ENCODE measurements around the gene FBXL20. TPM values are rescaled to one million over a fixed set of nuclear protein-coding genes. Genes with fewer than 3 reads are reported as not detected.

Gene FBXL20
- total and polyA plus RNA-seq, 2 of the 8 experiments (the other 6 are each of a cell fraction or from before 2014, with no cell fraction given): 5.5 to 11.0 TPM

- TF ChIP-seq, protein P1, sequence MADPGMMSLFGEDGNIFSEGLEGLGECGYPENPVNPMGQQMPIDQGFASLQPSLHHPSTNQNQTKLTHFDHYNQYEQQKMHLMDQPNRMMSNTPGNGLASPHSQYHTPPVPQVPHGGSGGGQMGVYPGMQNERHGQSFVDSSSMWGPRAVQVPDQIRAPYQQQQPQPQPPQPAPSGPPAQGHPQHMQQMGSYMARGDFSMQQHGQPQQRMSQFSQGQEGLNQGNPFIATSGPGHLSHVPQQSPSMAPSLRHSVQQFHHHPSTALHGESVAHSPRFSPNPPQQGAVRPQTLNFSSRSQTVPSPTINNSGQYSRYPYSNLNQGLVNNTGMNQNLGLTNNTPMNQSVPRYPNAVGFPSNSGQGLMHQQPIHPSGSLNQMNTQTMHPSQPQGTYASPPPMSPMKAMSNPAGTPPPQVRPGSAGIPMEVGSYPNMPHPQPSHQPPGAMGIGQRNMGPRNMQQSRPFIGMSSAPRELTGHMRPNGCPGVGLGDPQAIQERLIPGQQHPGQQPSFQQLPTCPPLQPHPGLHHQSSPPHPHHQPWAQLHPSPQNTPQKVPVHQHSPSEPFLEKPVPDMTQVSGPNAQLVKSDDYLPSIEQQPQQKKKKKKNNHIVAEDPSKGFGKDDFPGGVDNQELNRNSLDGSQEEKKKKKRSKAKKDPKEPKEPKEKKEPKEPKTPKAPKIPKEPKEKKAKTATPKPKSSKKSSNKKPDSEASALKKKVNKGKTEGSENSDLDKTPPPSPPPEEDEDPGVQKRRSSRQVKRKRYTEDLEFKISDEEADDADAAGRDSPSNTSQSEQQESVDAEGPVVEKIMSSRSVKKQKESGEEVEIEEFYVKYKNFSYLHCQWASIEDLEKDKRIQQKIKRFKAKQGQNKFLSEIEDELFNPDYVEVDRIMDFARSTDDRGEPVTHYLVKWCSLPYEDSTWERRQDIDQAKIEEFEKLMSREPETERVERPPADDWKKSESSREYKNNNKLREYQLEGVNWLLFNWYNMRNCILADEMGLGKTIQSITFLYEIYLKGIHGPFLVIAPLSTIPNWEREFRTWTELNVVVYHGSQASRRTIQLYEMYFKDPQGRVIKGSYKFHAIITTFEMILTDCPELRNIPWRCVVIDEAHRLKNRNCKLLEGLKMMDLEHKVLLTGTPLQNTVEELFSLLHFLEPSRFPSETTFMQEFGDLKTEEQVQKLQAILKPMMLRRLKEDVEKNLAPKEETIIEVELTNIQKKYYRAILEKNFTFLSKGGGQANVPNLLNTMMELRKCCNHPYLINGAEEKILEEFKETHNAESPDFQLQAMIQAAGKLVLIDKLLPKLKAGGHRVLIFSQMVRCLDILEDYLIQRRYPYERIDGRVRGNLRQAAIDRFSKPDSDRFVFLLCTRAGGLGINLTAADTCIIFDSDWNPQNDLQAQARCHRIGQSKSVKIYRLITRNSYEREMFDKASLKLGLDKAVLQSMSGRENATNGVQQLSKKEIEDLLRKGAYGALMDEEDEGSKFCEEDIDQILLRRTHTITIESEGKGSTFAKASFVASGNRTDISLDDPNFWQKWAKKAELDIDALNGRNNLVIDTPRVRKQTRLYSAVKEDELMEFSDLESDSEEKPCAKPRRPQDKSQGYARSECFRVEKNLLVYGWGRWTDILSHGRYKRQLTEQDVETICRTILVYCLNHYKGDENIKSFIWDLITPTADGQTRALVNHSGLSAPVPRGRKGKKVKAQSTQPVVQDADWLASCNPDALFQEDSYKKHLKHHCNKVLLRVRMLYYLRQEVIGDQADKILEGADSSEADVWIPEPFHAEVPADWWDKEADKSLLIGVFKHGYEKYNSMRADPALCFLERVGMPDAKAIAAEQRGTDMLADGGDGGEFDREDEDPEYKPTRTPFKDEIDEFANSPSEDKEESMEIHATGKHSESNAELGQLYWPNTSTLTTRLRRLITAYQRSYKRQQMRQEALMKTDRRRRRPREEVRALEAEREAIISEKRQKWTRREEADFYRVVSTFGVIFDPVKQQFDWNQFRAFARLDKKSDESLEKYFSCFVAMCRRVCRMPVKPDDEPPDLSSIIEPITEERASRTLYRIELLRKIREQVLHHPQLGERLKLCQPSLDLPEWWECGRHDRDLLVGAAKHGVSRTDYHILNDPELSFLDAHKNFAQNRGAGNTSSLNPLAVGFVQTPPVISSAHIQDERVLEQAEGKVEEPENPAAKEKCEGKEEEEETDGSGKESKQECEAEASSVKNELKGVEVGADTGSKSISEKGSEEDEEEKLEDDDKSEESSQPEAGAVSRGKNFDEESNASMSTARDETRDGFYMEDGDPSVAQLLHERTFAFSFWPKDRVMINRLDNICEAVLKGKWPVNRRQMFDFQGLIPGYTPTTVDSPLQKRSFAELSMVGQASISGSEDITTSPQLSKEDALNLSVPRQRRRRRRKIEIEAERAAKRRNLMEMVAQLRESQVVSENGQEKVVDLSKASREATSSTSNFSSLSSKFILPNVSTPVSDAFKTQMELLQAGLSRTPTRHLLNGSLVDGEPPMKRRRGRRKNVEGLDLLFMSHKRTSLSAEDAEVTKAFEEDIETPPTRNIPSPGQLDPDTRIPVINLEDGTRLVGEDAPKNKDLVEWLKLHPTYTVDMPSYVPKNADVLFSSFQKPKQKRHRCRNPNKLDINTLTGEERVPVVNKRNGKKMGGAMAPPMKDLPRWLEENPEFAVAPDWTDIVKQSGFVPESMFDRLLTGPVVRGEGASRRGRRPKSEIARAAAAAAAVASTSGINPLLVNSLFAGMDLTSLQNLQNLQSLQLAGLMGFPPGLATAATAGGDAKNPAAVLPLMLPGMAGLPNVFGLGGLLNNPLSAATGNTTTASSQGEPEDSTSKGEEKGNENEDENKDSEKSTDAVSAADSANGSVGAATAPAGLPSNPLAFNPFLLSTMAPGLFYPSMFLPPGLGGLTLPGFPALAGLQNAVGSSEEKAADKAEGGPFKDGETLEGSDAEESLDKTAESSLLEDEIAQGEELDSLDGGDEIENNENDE (IDR thresholded peaks at IDR 0.05; ENCODE audit: insufficient replicate concordance, low read length): no peak
- TF ChIP-seq MAFK (IDR thresholded peaks at IDR 0.05; ENCODE audit: low read depth, low read length) (no peak), EGR1 (IDR thresholded peaks at IDR 0.05; ENCODE audit: borderline replicate concordance, low read depth, low read length) (no peak), RNF2 (IDR thresholded peaks at IDR 0.05; ENCODE audit: borderline replicate concordance, low read depth, low read length, missing control alignments, poor library complexity, severe bottlenecking) (no peak), FOSL1 (IDR thresholded peaks at IDR 0.05; ENCODE audit: insufficient read depth, low read depth, low read length) (no peak), KDM1A (IDR thresholded peaks at IDR 0.05; ENCODE audit: borderline replicate concordance, low read length) (no peak), JUND (IDR thresholded peaks at IDR 0.05; ENCODE audit: low read length) (no peak), SP4 (IDR thresholded peaks at IDR 0.05; ENCODE audit: low read length) (no peak), CTBP2 (IDR thresholded peaks at IDR 0.05; ENCODE audit: borderline replicate concordance, insufficient read depth, insufficient read length, low read length) (no peak), TBP (IDR thresholded peaks at IDR 0.05; ENCODE audit: low read depth, low read length) (no peak), TAF7 (optimal IDR thresholded peaks at IDR 0.05; ENCODE audit: borderline replicate concordance, low read depth, low read length) (no peak), YY1 (IDR thresholded peaks at IDR 0.05; ENCODE audit: low read depth, low read length) (no peak)
These were observed 69.3 kb downstream of the FBXL20 start (continued) for GRCh38 chr17:39332092-39332491.

Data from H1 (cell line).